GM20000 (cell line): ENCODE results near the gene PRCC.

Experiments
- DNase-seq: peaks from one replicate; pipeline ENCODE4 v3.0.0; 2012; ENCODE audit warnings: low spot score
- TF ChIP-seq, protein P1 (sequence below): IDR thresholded peaks from 2 replicates; pipeline ENCODE4 v1.5.1; 2012; ENCODE audit warnings: mild to moderate bottlenecking, control low read depth; ENCODE audit errors: extremely low read depth, missing control alignments

PRCC gene

DNA sequence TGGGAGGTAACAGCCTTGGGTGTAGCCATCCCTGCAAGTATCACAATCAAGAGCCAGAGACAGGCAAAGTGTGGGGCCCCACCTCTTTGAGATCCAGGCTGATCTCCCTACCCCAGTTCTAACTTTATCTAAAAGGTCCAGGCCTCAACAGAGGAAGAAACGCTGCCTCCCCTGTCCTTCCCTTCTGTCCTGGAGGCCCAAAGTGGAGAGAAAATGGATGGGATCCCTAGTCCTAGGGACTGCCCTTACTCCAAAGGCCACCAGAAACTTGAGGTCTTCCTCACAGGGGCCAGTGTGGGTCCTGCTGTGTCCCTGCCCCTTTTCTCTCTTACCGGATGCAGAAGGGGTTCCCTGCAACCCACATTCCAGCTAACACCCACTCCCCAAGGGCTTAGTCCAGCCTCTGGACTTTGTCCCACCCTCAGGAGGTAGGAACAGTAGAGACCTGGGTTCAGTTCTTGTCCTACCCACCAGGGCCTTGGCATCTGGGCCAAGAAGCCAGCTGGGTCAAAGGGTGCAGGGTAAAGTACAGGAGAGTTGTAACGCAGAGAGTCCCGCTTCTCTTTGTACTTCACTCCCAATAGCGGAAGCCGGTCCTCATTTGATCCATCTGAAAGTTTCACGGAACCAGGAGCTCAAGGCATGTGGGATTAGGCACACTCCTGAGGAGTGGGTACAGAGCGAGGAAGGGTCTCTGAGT is 17.8 kb upstream of the PRCC start:
- no peak for DNase-seq
- TF ChIP-seq, protein P1, sequence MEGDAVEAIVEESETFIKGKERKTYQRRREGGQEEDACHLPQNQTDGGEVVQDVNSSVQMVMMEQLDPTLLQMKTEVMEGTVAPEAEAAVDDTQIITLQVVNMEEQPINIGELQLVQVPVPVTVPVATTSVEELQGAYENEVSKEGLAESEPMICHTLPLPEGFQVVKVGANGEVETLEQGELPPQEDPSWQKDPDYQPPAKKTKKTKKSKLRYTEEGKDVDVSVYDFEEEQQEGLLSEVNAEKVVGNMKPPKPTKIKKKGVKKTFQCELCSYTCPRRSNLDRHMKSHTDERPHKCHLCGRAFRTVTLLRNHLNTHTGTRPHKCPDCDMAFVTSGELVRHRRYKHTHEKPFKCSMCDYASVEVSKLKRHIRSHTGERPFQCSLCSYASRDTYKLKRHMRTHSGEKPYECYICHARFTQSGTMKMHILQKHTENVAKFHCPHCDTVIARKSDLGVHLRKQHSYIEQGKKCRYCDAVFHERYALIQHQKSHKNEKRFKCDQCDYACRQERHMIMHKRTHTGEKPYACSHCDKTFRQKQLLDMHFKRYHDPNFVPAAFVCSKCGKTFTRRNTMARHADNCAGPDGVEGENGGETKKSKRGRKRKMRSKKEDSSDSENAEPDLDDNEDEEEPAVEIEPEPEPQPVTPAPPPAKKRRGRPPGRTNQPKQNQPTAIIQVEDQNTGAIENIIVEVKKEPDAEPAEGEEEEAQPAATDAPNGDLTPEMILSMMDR, result no peak

DNA sequence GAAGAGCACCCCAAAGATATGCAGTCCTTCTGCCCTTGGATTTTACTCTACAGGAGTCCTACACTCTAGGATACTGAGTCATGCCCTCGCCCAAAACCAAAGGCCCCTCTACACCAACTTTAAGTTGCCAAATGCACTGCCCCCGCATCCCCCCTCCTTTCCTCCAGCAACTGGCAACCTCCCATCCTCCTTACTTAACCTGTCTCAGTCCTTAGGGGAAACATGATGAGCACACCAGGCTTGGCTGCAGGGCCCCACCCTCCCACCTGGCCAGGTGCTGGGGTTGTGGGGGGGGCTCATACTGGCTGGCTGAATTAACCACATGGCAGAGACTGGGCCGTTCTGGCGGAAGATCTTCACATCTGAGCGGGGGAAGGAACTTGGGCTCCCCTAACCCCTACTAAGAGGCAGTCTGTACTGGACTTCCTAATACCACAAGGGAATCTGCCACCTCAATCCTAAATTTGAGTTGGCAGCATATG is 17.1 kb upstream of the PRCC start:
- TF ChIP-seq, protein P1, result no peak
- DNase-seq, result no peak

DNA sequence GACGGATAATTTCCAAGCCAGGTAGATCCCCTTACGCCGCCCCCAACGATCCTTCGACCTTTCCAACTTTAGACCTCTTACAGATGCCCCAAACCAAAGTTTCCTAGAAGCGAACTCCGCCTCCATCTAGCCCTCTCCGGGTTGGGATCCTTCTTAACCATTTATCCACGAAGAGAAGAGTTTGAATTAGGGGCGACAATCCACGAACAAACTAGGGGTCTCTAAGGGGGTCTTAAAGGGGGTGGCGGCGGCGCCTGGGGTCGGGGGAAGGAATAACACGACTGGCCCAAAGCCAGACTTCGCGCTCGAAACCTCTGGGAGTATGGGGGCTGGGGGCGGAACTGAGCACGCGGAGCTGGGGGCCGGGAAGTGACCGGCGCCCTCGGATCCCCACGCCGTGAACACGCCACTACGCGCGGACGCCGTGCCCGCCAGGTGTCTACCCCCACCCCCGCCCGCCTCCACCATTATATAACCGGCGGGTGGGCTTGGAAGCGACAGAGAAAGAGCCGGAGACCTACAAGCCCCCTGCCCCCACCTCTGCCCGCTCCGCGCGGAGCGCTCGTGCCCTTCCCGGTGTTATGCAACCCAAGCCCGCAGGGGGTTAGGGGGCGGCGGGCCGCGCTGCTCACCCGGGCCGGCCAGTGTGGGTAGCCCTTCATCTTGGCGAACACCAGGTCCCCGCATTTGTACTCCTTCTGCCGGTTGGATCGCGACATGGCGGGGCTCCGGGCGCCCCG is 16.5 kb upstream of the PRCC start:
- no peak for DNase-seq
- TF ChIP-seq, protein P1, result no peak

DNA sequence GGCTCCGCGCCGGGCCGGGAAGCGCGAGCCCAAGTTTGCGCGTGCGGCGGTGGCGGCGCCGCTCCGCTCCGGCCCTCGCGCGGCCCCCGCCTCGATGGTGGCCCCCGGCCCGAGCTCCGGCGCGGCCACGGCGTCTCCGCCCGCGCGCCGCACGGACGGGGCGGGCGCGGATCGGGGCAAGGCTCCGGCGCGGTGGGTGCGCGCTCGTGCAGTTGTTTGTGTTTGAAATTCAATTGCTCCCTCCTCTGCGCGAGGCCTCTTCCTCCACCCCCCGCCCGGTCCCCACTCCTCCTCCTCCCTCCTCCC is 15.9 kb upstream of the PRCC start, which contains the start of gene HDGF:
HDGF (minus strand) TSS at position 225 of the 306 bp plus-strand sequence. CDS start 246 bp downstream, outside the sequence.
- TF ChIP-seq, protein P1, result no peak
- no peak for DNase-seq

DNA sequence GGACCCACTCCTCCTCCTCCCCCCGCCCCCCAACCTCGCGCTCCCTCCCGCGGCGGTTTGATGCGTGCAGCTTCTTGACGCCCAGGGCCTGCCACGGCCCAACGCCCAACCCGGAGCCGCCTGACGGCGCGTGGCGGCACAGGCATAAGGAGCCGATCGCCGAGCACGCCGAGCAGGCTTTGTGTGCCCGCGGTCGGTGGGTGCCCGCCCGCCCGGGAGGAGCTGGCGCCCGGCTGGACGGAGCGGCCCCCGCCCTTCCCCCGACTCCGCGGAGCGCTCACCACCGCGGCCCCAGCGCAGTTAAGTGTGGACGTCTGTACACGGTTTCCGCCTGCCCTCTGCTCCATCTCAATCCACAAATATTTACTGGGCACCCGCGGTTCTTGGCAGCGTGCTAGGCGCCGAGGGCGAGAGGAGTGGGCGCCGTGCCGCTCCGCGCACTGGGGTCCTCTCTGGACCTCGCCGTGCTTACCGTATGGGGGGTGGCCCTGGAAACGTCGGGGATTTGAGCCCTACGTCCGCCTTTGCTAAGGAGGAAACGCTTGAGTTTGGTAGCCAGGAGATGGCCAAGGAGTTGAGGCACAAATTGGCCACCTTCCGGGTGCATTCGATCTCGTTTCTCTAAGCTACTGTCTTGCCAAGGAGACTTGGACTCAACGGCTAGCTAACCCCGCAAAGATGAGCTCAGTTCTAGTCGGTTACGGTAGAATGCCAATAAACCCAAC is 15.4 kb upstream of the PRCC start:
- TF ChIP-seq, protein P1, result no peak
- DNase-seq, result peak; percentile 98

DNA sequence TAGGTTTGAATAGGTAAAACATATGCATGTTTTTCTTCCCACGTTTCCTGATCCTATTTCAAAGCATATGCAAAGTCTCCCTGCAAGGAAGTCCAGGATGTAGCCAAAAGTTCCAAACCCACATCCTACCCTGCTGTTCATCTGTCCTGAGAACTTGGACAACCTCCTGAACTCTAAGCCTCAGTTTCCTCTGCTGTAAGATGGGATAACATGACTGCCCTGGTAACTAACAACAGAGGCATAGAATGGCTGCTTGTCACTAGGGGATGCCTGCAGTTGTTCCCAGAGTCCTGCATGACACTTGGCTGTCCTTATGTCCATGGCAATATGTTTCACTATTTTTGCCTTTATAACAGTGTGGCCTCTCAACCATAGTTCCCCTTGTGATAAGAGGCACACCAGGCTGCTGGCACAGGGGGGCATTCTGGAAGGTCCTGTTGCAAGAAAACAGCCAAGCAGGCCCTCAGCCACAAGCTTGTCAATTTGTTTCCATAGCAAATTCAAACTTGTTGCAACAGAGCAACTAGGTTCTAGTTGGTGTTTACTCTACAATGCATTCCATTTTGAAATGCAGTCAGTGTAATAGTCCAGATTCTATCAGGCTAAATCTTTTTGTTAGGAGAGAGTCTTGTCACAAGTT is 14.4 kb upstream of the PRCC start:
- TF ChIP-seq, protein P1, result no peak
- no peak for DNase-seq
